Caco-2 (cell line): ENCODE results near the gene SLCO6A1. TPM values are rescaled to one million over a fixed set of nuclear protein-coding genes. Genes with fewer than 3 reads are reported as not detected.
"Not testable (repeated sequence)": the region's sequence is repeated elsewhere in the genome, so short reads cannot be mapped to it uniquely, and the experiment has no call there.

Experiments used
- BruUV-seq: library from RNA; stranded (reverse); fragments of 400-500 nt; replicated peaks from 2 replicates; lab custom pipeline; 2021; lab: Mats Ljungman, UMichigan
- CTCF ChIA-PET: fragments of 300-600 bp; sonication (Branson Sonifier 250); formaldehyde crosslinking; loops from one replicate; lab custom pipeline; 2022; ENCODE audit warnings: antibody characterized with exemption; lab: Charles Lee
- POLR2A ChIA-PET: fragments of 300-600 bp; sonication (Branson Sonifier 250); formaldehyde crosslinking; loops from one replicate; lab custom pipeline; 2022; ENCODE audit warnings: antibody characterized with exemption; lab: Charles Lee
- DNase-seq, 2 experiments: peaks; one replicate each; pipeline versions ENCODE4 v3.0.0 to v3.0.0-alpha.2; 2020 to 2022
- H3K27me3 ChIP-seq: replicated peaks from 2 replicates; pipeline ENCODE4 v1.6.0; 2011; ENCODE audit warnings: low read length; ENCODE audit not compliant: control insufficient read depth, insufficient read depth
- H3K36me3 ChIP-seq: 2 replicates; pipeline ENCODE4 v1.5.1; 2011; ENCODE audit warnings: low read length; ENCODE audit not compliant: control insufficient read depth, insufficient read depth
- H3K4me1 ChIP-seq: fragments of 250-450 bp; sonication (Bioruptor Pico); 2 replicates; pipeline ENCODE4 v1.5.1; 2020; ENCODE audit warnings: mild to moderate bottlenecking
- H3K4me3 ChIP-seq: 2 replicates; pipeline ENCODE4 v1.5.1; 2011; ENCODE audit warnings: low read depth, mild to moderate bottlenecking, control low read depth, low read length
- H3K9me3 ChIP-seq: fragments of 250-450 bp; sonication (Bioruptor Pico); 2 replicates; pipeline ENCODE4 v1.5.1; 2020; ENCODE audit warnings: mild to moderate bottlenecking, moderate library complexity
- H3K27ac Mint-ChIP-seq: one replicate; pipeline ENCODE4 v1.8.0; 2022; ENCODE audit warnings: mixed read lengths; ENCODE audit not compliant: unreplicated experiment
- H3K27me3 Mint-ChIP-seq: one replicate; pipeline ENCODE4 v1.8.0; 2022; ENCODE audit warnings: mixed read lengths; ENCODE audit not compliant: insufficient read depth, unreplicated experiment
- H3K36me3 Mint-ChIP-seq: one replicate; pipeline ENCODE4 v1.8.0; 2022; ENCODE audit warnings: mild to moderate bottlenecking, mixed read lengths; ENCODE audit not compliant: insufficient read depth, unreplicated experiment
- H3K4me1 Mint-ChIP-seq: one replicate; pipeline ENCODE4 v1.8.0; 2022; ENCODE audit warnings: low read depth, mixed read lengths; ENCODE audit not compliant: unreplicated experiment
- H3K4me3 Mint-ChIP-seq: one replicate; pipeline ENCODE4 v1.8.0; 2022; ENCODE audit warnings: mild to moderate bottlenecking, moderate library complexity, mixed read lengths; ENCODE audit not compliant: unreplicated experiment
- H3K9me3 Mint-ChIP-seq: one replicate; pipeline ENCODE4 v1.8.0; 2022; ENCODE audit warnings: mixed read lengths; ENCODE audit not compliant: unreplicated experiment
- intact Hi-C: fragments of 100-400 bp; cut with micrococcal nuclease; formaldehyde crosslinking; loops from one replicate; pipeline ENCODE4 v1.10.0; 2022; ENCODE audit not compliant: unreplicated experiment
- total RNA-seq: library from RNA; stranded (reverse); gene quantifications from 2 replicates; pipeline ENCODE4 v1.2.3, GENCODE V29; 2022
- TF ChIP-seq, protein P1 (sequence below), 2 experiments: fragments of 200-600 bp in 1 of 2; IDR thresholded peaks; 1 replicate in 1 of 2; 2 replicates in 1 of 2; pipeline versions ENCODE4 v1.5.1 to v1.8.0; 2011 to 2022; ENCODE audit warnings: antibody characterized with exemption in 1 of 2, control low read depth in 1 of 2, inconsistent platforms in 1 of 2, low read depth in 1 of 2, low read length in 1 of 2, mild to moderate bottlenecking in 1 of 2, moderate library complexity in 1 of 2; ENCODE audit not compliant: insufficient read depth in 1 of 2, severe bottlenecking in 1 of 2, unreplicated experiment in 1 of 2

Gene SLCO6A1
- total RNA-seq, 1 experiment from 2014 or later = not detected

DNA sequence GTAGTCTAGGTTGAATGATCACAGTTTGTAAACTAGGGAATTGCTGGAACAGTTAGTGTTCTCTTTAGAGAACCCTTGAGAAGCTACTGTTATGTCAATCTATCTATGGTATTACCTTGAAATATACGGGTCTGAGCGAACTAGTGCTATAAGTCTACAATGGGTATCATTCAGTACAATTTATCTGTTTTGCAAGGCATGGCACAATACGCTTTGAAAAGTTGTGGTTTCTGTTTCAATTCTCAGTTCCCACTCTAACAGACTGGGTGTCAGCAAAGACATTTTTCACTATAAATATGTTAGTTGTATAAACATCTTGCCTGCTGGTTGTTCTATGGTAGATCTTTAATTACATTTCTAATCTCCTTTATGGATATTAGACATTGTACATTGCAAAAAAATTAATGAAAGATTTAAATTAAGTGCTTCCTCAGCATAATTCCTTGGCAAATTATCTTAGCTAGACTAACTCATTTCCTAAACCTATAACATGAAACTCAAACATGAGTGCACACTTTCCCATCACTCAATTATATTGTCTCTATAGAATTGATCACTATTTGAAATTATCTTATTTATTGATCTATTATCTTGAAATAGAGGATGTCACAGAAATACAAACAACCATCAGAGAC is 24.9 kb upstream of the SLCO6A1 start:
- Mint-ChIP-seq H3K4me3 (no peak overlapping the region), H3K9me3 (no peaks in the 10 kb centered on the region), H3K27me3 (no peaks in the 10 kb centered on the region), H3K27ac (no peak overlapping the region), H3K36me3 (no peaks in the 10 kb centered on the region), H3K4me1 (no peaks in the 10 kb centered on the region)
- ChIA-PET CTCF (no interaction called here), POLR2A (no interaction called here)
- BruUV-seq = no TSS peak
- no peaks in the 10 kb centered on the region for H3K36me3 ChIP-seq
- no peaks in the 10 kb centered on the region for H3K27me3 ChIP-seq
- intact Hi-C loops = no loop called here
- no peaks in the 10 kb centered on the region for H3K4me1 ChIP-seq
- no peak for DNase-seq
- TF ChIP-seq, protein P1, sequence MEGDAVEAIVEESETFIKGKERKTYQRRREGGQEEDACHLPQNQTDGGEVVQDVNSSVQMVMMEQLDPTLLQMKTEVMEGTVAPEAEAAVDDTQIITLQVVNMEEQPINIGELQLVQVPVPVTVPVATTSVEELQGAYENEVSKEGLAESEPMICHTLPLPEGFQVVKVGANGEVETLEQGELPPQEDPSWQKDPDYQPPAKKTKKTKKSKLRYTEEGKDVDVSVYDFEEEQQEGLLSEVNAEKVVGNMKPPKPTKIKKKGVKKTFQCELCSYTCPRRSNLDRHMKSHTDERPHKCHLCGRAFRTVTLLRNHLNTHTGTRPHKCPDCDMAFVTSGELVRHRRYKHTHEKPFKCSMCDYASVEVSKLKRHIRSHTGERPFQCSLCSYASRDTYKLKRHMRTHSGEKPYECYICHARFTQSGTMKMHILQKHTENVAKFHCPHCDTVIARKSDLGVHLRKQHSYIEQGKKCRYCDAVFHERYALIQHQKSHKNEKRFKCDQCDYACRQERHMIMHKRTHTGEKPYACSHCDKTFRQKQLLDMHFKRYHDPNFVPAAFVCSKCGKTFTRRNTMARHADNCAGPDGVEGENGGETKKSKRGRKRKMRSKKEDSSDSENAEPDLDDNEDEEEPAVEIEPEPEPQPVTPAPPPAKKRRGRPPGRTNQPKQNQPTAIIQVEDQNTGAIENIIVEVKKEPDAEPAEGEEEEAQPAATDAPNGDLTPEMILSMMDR (IDR thresholded peaks at IDR 0.05; ENCODE audit: insufficient read depth in 1 of 2, low read depth in 1 of 2, low read length in 1 of 2, severe bottlenecking in 1 of 2, unreplicated experiment in 1 of 2) = no peak
- no peak overlapping the region for H3K4me3 ChIP-seq
- no peaks in the 10 kb centered on the region for H3K9me3 ChIP-seq

DNA sequence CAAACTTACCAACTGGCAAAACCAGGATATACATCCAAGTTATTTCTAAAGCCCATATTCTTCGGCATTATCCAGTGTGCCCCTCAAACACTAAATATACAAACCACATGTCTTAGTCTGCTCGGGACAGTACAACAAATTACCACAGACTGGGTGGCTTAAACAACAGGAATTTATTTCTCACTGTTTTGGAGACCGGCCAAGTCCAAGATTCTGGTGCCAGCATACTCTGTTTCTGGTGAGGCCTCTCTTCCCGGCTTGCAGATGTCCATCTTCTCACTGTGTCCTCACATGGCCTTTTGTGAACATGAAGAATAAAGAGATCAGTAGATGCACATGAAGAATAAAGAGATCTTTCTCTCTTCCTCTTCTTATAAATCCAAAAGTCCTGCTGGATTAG is 12.9 kb upstream of the SLCO6A1 start:
- Histone ChIP-seq H3K27me3 (no peaks in the 10 kb centered on the region; the same call in 1 of the 2 replicates), H3K4me1 (no peaks in the 10 kb centered on the region), H3K9me3 (no peaks in the 10 kb centered on the region), H3K4me3 (no peak overlapping the region), H3K36me3 (no peaks in the 10 kb centered on the region)
- ChIA-PET CTCF (no interaction called here), POLR2A (no interaction called here)
- intact Hi-C loops = no loop called here
- no peaks in the 10 kb centered on the region for H3K36me3 Mint-ChIP-seq
- BruUV-seq = no TSS peak
- TF ChIP-seq, protein P1 (IDR thresholded peaks at IDR 0.05; ENCODE audit: insufficient read depth in 1 of 2, low read depth in 1 of 2, low read length in 1 of 2, severe bottlenecking in 1 of 2, unreplicated experiment in 1 of 2) = no peak
- H3K27ac Mint-ChIP-seq = no peak overlapping the region
- no peaks in the 10 kb centered on the region for H3K27me3 Mint-ChIP-seq
- DNase-seq = no peak
- no peaks in the 10 kb centered on the region for H3K9me3 Mint-ChIP-seq
- no peaks in the 10 kb centered on the region for H3K4me1 Mint-ChIP-seq
- H3K4me3 Mint-ChIP-seq = no peak overlapping the region

DNA sequence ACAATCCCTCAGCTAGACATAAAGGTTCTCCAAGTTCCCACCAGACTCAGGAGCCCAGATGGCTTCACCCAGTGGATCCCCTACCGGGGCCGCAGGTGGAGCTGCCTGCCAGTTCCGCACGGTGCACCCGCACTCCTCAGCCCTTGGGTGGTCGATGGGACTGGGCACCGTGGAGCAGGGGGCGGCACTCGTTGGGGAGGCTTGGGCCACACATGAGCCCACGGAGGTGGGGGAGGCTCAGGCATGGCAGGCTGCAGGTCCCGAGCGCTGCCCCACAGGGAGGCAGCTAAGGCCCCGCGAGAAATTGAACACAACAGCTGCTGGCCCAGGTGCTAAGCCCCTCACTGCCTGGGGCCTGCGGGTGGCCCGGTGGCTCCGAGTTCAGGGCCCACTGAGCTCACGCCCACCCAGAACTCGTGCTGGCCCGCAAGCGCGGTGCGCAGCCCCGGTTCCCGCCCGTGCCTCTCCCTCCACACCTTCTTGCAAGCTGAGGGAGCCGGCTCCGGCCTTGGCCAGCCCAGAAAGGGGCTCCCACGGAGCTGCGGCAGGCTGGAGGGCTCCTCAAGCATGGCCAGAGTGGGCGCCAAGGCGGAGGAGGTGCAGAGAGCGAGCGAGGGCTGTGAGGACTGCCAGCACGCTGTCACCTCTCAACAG is 7.4 kb downstream of the SLCO6A1 start:
- intact Hi-C loops, H3K9me3 Mint-ChIP-seq, H3K27me3 ChIP-seq: not testable (repeated sequence)

More for the DNA sequence above, 7.4 kb downstream of the SLCO6A1 start:
- CTCF ChIA-PET, H3K9me3 ChIP-seq, H3K4me1 Mint-ChIP-seq, H3K4me3 ChIP-seq, H3K36me3 ChIP-seq, POLR2A ChIA-PET, H3K4me3 Mint-ChIP-seq, BruUV-seq, H3K27ac Mint-ChIP-seq, H3K27me3 Mint-ChIP-seq, H3K4me1 ChIP-seq, H3K36me3 Mint-ChIP-seq, DNase-seq: not testable (repeated sequence)
